Activated CD4-positive, alpha-beta memory T cell treated with anti-CD3 and anti-CD28 coated beads for 36 hours (primary cell): ENCODE data around the gene VARS2. TPM values are rescaled to one million over a fixed set of nuclear protein-coding genes. Genes with fewer than 3 reads are reported as not detected.
"Not testable (repeated sequence)": the region's sequence is repeated elsewhere in the genome, so short reads cannot be mapped to it uniquely, and the experiment has no call there.

ENCODE experiments used
- CTCF ChIA-PET: fragments of 350-600 bp; sonication (Branson Sonifier 250); formaldehyde crosslinking; loops from one replicate; lab custom pipeline; 2021; ENCODE audit warnings: antibody characterized with exemption, inconsistent platforms; lab: Charles Lee
- POLR2A ChIA-PET: fragments of 350-600 bp; sonication (Branson Sonifier 250); formaldehyde crosslinking; loops from one replicate; lab custom pipeline; 2021; ENCODE audit warnings: antibody characterized with exemption; lab: Charles Lee
- DNase-seq: peaks from one replicate; pipeline ENCODE4 v3.0.0-alpha.2; 2020
- H3K27ac Mint-ChIP-seq: one replicate; pipeline ENCODE4 v1.8.0; 2021; ENCODE audit warnings: mixed read lengths
- H3K27me3 Mint-ChIP-seq: one replicate; pipeline ENCODE4 v1.8.0; 2021; ENCODE audit warnings: mixed read lengths
- H3K36me3 Mint-ChIP-seq: one replicate; pipeline ENCODE4 v1.8.0; 2021; ENCODE audit warnings: mixed read lengths
- H3K4me1 Mint-ChIP-seq: one replicate; pipeline ENCODE4 v1.8.0; 2021; ENCODE audit warnings: low read depth, mixed read lengths
- H3K4me3 Mint-ChIP-seq: one replicate; pipeline ENCODE4 v1.8.0; 2021; ENCODE audit warnings: mild to moderate bottlenecking, mixed read lengths
- H3K9me3 Mint-ChIP-seq: one replicate; pipeline ENCODE4 v1.8.0; 2021; ENCODE audit warnings: mixed read lengths
- intact Hi-C: fragments of 100-400 bp; cut with micrococcal nuclease; formaldehyde crosslinking; loops from one replicate; pipeline ENCODE4 v1.15.1; 2023
- total RNA-seq, 2 experiments: library from RNA; stranded (reverse); gene quantifications; one replicate each; pipeline ENCODE4 v1.2.3, GENCODE V29; 2021

VARS2 gene
- total RNA-seq, 2 experiments from 2014 or later, result 56.9 to 68.9 TPM

DNA sequence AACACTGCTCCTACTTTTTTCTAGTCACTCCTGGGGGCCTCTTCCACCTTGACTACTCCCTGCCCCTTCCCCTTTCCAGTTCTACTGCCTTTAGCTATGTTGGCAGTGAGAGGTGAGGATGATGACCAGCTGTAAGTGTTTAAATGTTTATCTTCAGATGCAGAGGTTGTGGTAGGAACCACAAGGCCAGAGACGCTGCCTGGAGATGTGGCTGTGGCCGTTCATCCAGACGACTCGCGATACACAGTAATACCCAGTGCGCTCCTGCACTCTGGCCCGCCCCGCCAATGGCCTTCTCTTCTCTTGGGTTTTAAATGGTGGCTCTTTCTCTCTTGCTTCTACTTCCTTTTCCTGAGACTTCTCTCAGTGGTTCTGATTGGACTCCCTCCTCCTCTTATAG lies 4.6 kb downstream of the VARS2 start:
- Mint-ChIP-seq H3K9me3 (no peaks in the 10 kb centered on the region), H3K36me3 (peaks cover 31% of the 10 kb centered on the region)
- CTCF ChIA-PET, result interaction anchor here (1.1 to 2.1 kb wide), 3 partner anchors 161 to 169 kb away, joined by 4 to 19 read pairs (median 4); no protein-coding TSS in a partner anchor

DNA sequence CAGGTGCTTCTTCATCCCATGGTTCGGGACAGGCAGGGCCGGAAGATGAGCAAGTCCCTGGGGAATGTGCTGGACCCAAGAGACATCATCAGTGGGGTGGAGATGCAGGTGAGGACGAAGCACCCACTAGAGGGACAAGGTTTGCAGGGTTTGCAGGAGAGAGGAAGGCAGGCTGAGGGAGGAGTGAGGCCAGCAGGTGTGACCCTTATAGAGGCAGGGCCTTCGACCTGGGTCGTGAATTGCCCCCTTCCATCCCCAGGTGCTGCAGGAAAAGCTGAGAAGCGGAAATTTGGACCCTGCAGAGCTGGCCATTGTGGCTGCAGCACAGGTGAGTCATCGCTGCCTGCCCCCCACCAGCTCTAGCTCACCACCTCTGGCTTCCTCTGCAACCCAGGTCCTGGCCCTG lies 8.4 kb downstream of the VARS2 start:
- ChIA-PET POLR2A (no interaction called here), CTCF (no interaction called here)
- intact Hi-C loops, result no loop called here
- H3K27me3 Mint-ChIP-seq, result no peaks in the 10 kb centered on the region
- H3K4me1 Mint-ChIP-seq, result no peaks in the 10 kb centered on the region
- H3K27ac Mint-ChIP-seq, result no peak overlapping the region
- H3K36me3 Mint-ChIP-seq, result peaks cover 34% of the 10 kb centered on the region
- no peak for DNase-seq
- no peak overlapping the region for H3K4me3 Mint-ChIP-seq
- H3K9me3 Mint-ChIP-seq, result no peaks in the 10 kb centered on the region

More for the DNA sequence above, 4.6 kb downstream of the VARS2 start:
- no peak for DNase-seq
- Mint-ChIP-seq H3K27ac (no peak overlapping the region), H3K4me3 (no peak overlapping the region), H3K4me1 (peaks cover 20% of the 10 kb centered on the region), H3K27me3 (no peaks in the 10 kb centered on the region)
- intact Hi-C loops, result no loop called here
- POLR2A ChIA-PET, result no interaction called here

- H3K4me3 Mint-ChIP-seq, intact Hi-C loops, H3K27ac Mint-ChIP-seq, POLR2A ChIA-PET, H3K4me1 Mint-ChIP-seq, H3K27me3 Mint-ChIP-seq, DNase-seq: not testable (repeated sequence)
- peaks cover 12% of the 10 kb centered on the region for H3K9me3 Mint-ChIP-seq
- CTCF ChIA-PET, result interaction anchor here (1.3 kb wide), 1 partner anchor 159 kb away, joined by 4 read pairs; no protein-coding TSS in a partner anchor
- peaks cover 46% of the 10 kb centered on the region for H3K36me3 Mint-ChIP-seq
Measured at GRCh38 chr6:30924040-30924627, 10.1 kb downstream of the VARS2 start.

GRCh38 chr6:30926644-30927043 lies 12.6 kb downstream of the VARS2 start:
- peaks cover 38% of the 10 kb centered on the region for H3K36me3 Mint-ChIP-seq
- H3K4me3 Mint-ChIP-seq, result no peak overlapping the region
- no peaks in the 10 kb centered on the region for H3K27me3 Mint-ChIP-seq
- no peak overlapping the region for H3K27ac Mint-ChIP-seq
- ChIA-PET POLR2A (no interaction called here), CTCF (no interaction called here)
- H3K4me1 Mint-ChIP-seq, result no peaks in the 10 kb centered on the region
- no peak for DNase-seq
- peaks cover 12% of the 10 kb centered on the region for H3K9me3 Mint-ChIP-seq
- intact Hi-C loops, result no loop called here

GRCh38 chr6:30927080-30927479 lies 13.0 kb downstream of the VARS2 start:
- H3K4me3 Mint-ChIP-seq, H3K4me1 Mint-ChIP-seq, DNase-seq, CTCF ChIA-PET, POLR2A ChIA-PET, H3K27ac Mint-ChIP-seq, H3K27me3 Mint-ChIP-seq, intact Hi-C loops: not testable (repeated sequence)
- Mint-ChIP-seq H3K9me3 (peaks cover 12% of the 10 kb centered on the region), H3K36me3 (peaks cover 37% of the 10 kb centered on the region)

GRCh38 chr6:30928677-30929076 lies 14.6 kb downstream of the VARS2 start:
- CTCF ChIA-PET, result interaction anchor here (0.9 to 2.2 kb wide), 2 partner anchors 29 to 151 kb away, joined by 3 to 8 read pairs; no protein-coding TSS in a partner anchor

GRCh38 chr6:30930506-30930905 lies 16.5 kb downstream of the VARS2 start:
- ChIA-PET CTCF (interaction anchor here (1.2 to 2.2 kb wide), 2 partner anchors 15 to 149 kb away, joined by 5 to 8 read pairs; no protein-coding TSS in a partner anchor), POLR2A (no interaction called here)
- Mint-ChIP-seq H3K4me3 (no peak overlapping the region), H3K27me3 (no peaks in the 10 kb centered on the region), H3K36me3 (peaks cover 26% of the 10 kb centered on the region), H3K4me1 (no peaks in the 10 kb centered on the region), H3K9me3 (peaks cover 12% of the 10 kb centered on the region), H3K27ac (no peak overlapping the region)
- DNase-seq, result no peak
- intact Hi-C loops, result no loop called here

More at GRCh38 chr6:30928677-30929076, 14.6 kb downstream of the VARS2 start:
- Mint-ChIP-seq H3K27me3 (no peaks in the 10 kb centered on the region), H3K27ac (no peak overlapping the region), H3K36me3 (peaks cover 33% of the 10 kb centered on the region), H3K4me3 (no peak overlapping the region), H3K9me3 (peaks cover 12% of the 10 kb centered on the region), H3K4me1 (no peaks in the 10 kb centered on the region)
- intact Hi-C loops, result no loop called here
- POLR2A ChIA-PET, result no interaction called here
- DNase-seq, result no peak

DNA sequence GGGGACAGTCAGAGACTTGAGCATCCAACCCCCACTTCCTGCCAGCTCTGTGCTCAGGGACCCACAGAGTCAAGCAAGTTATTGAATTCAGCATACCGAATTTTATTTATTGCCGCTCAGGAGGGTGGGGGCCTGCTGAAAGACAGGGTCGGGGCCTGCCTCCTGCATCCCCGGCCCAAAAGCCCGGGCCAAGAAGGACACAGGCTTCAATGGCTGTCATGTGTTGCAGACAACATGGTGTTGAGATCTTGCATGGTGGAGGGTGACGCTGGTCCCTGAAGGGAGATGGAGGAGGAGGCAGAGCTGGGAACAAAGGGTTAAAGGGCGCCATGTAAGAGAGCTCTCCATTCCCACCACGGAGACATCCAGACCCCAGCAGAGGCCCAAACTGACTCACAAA lies 17.2 kb downstream of the VARS2 start:
- H3K27ac Mint-ChIP-seq, result no peak overlapping the region
- H3K4me1 Mint-ChIP-seq, result no peaks in the 10 kb centered on the region
- POLR2A ChIA-PET, result no interaction called here
- CTCF ChIA-PET, result no interaction called here
- no peak for DNase-seq
- peaks cover 2% of the 10 kb centered on the region for H3K27me3 Mint-ChIP-seq
- H3K9me3 Mint-ChIP-seq, result peaks cover 12% of the 10 kb centered on the region
- H3K4me3 Mint-ChIP-seq, result no peak overlapping the region
- peaks cover 24% of the 10 kb centered on the region for H3K36me3 Mint-ChIP-seq
- intact Hi-C loops, result no loop called here

GRCh38 chr6:30931969-30932645 lies 18.1 kb downstream of the VARS2 start, which contains the start of gene SFTA2:
Gene SFTA2, minus strand, starts transcription at chr6:30932170. Its CDS starts 74 bp downstream, at chr6:30932096.
- H3K9me3 Mint-ChIP-seq, result peaks cover 12% of the 10 kb centered on the region
- ChIA-PET CTCF (no interaction called here), POLR2A (no interaction called here)
- H3K36me3 Mint-ChIP-seq, result peaks cover 19% of the 10 kb centered on the region
- H3K27ac Mint-ChIP-seq, result no peak within 1 kb of the TSS
- H3K27me3 Mint-ChIP-seq, result peaks cover 4% of the 10 kb centered on the region
- no peak for DNase-seq
- H3K4me3 Mint-ChIP-seq, result no peak within 1 kb of the TSS
- H3K4me1 Mint-ChIP-seq, result no peaks in the 10 kb centered on the region
- intact Hi-C loops, result no loop called here

- peaks cover 14% of the 10 kb centered on the region for H3K36me3 Mint-ChIP-seq
- H3K27ac Mint-ChIP-seq, result no peak overlapping the region
- POLR2A ChIA-PET, result no interaction called here
Measured at GRCh38 chr6:30932665-30933365, 18.8 kb downstream of the VARS2 start.

DNA sequence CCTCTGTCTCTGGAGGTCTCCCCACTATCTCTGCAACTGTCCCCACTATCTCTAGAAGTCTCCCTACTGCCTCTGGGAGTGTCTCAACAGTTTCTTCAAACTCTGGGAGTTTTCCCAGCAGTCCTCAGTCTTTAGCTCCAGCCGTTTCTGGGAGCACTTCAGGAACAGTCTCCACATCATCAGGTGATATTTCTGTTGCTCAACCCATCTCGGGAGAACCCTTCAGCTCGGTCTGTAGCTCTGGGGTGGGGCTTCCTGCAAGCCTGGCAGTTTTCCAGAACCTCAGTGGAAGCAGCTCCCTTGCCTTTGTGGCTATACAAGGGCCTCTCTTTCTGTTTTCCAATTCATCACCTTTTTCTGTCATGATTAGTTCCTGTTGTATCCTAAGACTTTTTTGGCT lies 21.0 kb downstream of the VARS2 start:
- CTCF ChIA-PET, result interaction anchor here (1.1 kb wide), 1 partner anchor 134 kb away, joined by 3 read pairs; no protein-coding TSS in a partner anchor
- peaks cover 9% of the 10 kb centered on the region for H3K27me3 Mint-ChIP-seq
- H3K4me3 Mint-ChIP-seq, result no peak overlapping the region
- H3K9me3 Mint-ChIP-seq, result no peaks in the 10 kb centered on the region
- intact Hi-C loops, result no loop called here
- H3K36me3 Mint-ChIP-seq, result no peaks in the 10 kb centered on the region
- no peak for DNase-seq
- POLR2A ChIA-PET, result no interaction called here
- H3K4me1 Mint-ChIP-seq, result no peaks in the 10 kb centered on the region
- H3K27ac Mint-ChIP-seq, result no peak overlapping the region

More at GRCh38 chr6:30932665-30933365, 18.8 kb downstream of the VARS2 start:
- peaks cover 4% of the 10 kb centered on the region for H3K27me3 Mint-ChIP-seq
- H3K4me3 Mint-ChIP-seq, result no peak overlapping the region
- CTCF ChIA-PET, result no interaction called here
- no peaks in the 10 kb centered on the region for H3K4me1 Mint-ChIP-seq
- DNase-seq, result no peak
- intact Hi-C loops, result no loop called here
- peaks cover 12% of the 10 kb centered on the region for H3K9me3 Mint-ChIP-seq

GRCh38 chr6:30937265-30937664 lies 23.2 kb downstream of the VARS2 start:
- intact Hi-C loops, result no loop called here
- H3K4me1 Mint-ChIP-seq, result no peaks in the 10 kb centered on the region
- no peaks in the 10 kb centered on the region for H3K36me3 Mint-ChIP-seq
- no peak overlapping the region for H3K27ac Mint-ChIP-seq
- ChIA-PET POLR2A (no interaction called here), CTCF (no interaction called here)
- no peaks in the 10 kb centered on the region for H3K9me3 Mint-ChIP-seq
- no peak for DNase-seq
- peaks cover 14% of the 10 kb centered on the region for H3K27me3 Mint-ChIP-seq
- H3K4me3 Mint-ChIP-seq, result no peak overlapping the region
